ENCODE measurements around the gene IRF1.
A peak's percentile ranks its signal among the peaks of the same experiment; 100 is the strongest.
"Not testable (repeated sequence)": the region's sequence is repeated elsewhere in the genome, so short reads cannot be mapped to it uniquely, and the experiment has no call there.

The IRF1 gene

DNA sequence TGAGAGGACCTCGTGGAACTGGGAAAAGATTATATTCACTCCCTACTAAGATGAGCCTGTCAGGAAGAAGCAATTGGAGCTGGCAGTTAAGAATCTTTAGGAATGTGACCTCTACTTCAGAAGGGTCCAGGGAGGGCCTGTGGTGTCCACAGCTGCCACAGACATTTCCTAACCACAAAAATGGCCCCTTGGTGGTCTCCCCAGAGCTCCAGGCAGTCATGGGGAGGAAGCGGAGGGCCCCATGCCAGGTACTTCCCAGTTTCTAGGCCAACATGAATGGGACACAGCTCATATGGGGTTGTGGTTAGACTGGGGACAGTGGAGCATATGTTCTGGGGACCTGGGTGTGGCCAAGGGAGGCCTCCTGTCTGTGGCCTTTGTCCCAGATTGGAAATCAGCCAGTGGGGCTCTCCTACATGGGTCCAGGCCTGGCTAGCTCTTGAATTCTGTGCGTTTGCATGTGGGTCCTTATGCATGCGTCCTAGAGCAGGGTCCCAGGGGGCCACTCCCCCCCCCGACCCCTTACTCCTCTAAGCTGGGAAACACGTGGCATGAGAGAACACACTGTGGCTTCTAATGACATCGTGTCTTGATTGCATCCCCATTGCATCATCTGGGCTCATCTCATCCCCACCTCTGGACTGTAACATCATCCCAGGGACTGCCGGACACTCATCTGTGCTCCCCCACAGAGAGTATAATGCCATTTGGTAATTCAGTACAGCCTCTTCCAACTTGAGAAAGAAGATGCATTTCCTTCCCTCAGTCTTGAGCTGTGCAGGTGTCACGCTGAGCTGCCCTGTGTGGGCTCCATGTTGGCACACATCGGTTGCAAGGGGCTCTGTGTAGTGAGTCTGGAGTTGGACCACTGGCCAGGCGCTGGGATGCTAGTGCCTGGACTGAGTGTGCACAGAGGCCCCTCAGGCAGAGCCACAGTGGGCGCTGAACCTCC, 31.3 kb downstream of the IRF1 start:
- no peak for DNase-seq

DNA sequence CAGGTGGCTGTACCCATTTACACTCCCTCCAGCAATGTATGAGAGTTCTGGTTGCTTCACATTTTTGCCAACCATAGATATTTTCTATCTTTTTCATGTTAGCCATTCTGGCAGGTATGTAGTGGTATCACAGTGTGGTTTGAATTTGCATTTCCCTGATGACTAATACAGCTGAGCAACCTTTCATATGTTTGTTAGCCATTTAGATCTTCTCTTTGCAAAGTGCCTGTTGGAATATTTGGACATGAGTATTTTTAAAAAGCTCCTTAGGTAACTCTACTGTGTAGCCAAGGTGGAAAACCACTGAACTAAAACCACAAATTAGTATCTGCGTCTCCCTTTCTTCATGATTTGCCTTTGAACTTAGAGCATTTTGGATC, 31.9 kb downstream of the IRF1 start:
- no peak for DNase-seq

DNA sequence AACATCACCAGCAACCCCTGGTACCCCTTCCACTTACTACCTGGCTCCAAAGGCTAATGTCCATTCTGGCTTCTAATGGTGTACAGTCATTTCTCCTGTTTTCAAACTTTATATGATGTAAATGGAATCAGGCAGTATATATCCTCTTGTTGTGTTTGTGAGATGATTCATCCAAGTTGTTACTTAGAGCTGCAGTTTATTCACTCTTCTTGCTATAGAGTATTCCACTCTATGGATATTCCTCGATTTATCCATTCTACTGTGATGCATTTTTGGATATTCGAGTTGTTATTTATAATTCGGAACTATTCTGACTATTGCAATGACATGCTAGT, 32.4 kb downstream of the IRF1 start:
- DNase-seq: no peak

DNA sequence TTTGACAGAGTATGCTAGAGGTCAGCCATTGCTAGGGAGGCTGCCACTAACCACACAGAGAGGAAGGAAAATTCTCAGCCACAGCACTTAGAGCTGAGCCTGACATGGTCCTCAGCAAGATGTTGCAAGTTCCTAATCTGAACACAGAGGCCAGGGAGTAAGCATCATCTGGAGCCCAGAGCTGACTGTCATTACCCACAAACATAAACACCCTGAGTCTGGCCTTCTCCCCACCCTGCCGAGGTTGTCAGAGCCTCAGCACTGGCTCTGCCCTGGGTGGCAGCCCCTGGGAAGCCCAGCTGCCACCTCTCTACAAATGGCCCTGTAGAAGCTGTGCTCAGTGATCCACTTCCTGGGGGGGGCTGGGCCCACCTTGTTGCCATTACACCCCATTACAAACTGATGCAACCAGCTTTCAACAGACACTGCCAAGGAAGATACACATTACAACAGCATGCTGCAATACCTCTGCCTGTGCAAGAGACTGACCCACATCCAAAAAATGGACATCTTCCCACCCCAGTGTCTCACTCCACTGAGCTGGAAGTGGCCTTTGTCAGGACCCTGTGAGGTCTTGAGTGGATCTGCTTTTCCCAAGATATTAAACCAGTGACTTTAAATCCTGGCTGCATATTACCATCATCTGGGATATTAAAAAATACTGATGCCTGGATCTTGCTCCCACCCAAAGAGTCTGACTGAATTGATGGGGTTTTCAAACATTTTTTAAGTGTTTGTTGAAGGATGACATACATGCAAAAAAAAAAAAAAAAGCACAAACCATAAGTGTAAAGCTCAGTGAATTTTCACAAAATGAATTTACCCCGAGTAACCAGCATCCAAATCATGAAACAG, 33.0 kb downstream of the IRF1 start:
- no peak for DNase-seq

DNA sequence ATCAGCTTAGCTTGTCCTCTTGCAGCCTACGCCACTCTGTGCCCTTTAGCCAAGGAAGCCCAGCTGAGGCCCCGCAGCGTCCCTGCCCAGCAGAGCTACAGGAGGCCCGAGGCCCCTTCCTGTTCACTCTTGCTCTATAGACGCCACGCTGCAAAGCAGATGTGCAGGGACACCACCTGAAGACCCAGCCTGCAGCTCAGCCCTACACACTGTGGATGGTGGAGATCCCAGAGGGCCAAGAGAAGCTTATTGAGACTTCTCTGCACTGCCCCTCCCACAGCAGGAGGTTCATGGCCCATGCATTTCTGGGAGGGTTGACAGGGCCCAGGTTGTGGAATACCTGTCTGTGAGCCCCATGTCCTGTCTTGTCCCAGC, 33.6 kb downstream of the IRF1 start:
- no peak for DNase-seq

DNA sequence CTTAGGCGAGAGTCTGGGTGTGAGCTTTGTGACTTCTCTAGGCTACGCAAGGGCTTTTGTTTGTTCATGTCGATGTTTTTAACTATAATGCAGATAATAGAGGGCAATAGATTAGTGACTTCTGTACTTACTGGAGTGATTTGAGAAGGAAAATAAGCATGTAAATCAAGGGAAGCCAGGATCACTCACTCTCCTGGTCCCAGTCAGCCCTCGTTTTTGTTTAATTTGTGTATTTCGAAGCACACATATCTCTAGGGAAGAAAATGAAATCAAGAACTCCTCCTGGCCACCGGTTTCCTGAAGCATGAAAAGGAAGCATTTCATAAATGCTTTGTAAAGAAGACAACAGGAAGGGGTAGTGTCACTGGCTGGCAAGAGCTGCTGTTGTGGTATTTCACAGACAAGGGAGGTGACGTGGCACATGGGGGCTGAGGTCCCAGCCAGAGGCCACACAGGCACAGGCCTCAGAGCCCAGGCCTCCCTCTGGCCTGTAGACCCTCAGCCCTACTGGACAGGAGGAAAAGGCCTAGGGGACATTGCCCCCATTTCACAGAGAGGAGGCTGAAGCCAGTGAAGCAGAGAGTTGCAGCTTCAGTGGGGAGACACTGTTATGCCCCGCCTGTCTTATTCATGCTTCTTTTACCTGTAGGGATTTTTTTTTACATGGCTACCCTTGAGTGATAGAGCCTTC, 34.1 kb downstream of the IRF1 start:
- no peak for DNase-seq

DNA sequence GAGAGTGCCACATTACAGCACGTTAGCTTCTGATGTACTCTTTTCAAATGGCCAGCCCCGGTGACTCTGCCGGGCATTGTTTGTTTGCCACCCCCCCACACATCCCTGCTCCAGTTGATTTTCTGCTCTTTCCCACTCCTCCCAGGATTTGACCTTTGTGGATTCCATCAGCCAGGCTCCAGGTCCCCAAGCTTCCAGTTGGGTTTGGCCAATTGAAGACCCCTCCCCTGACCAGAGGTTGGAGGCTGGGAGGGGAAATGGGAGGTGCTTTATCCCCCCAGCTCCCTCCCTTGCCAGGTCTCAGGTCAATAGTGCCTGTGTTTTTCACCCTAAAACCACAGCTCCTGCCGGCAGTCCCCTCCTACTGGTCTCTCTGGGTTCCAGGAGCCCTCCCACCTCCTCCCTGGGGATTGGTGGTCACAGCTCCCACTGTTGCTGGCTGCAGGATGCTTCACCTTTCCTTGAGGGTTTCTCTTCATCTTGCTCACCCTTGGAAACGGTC, 34.9 kb downstream of the IRF1 start:
- no peak for DNase-seq

DNA sequence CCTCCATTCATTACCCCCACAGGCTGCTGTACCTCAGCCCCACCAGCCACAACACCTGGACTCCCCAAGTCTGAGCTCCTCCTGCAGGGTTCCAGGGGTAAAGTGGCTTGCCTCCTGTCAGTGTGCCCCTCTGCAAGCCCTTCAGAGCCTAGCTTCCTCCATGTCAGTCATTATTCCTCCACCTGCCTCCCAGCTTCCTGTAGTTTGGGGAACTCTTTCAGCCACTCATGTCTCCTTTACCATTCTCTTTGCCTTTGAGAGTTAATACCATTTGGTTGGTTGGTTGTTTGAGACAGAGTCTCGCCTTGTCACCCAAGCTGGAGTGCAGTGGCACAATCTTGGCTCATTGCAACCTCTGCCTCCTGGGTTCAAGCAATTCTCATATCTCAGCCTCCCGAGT, 36.2 kb downstream of the IRF1 start:
- DNase-seq: no peak

DNA sequence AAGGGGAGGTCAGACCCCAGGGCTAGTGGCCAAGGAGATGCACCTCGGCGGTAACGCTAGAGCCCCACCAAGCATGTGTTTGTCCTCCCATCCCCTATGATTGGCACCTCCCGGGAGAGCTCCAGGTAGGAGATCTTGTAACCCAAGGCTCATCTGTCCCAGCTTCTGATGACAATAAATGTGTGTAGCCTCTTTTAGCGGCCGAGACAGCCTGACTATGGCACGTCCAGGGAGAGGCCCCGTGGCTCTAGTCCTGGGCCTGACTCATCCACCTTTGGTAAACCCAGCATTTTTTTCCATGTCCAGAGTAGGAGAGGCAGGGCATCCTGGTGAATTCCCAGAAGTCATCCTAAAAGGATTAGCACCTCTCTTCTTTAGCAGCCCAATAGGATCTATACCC, 39.2 kb downstream of the IRF1 start:
- no peak for DNase-seq

DNA sequence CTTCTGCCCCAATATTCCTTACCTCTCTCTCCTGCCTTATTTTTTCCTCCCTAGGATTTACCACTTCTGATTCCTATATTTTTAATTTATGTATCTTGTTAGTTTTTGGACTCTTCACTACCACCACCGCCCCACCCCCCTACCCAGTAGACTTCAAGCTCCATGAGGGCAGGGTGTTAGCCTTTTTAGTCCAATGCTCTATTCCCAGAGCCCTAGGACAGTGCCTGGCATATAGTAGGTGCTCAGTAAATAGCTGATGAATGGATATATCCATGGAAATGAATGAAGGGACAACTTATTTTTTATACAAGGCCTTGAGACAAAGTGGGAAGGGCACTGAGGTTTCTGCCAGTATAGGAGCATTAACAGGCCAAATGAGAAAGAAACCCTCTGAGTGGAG, 41.5 kb downstream of the IRF1 start:
- DNase-seq: no peak

DNA sequence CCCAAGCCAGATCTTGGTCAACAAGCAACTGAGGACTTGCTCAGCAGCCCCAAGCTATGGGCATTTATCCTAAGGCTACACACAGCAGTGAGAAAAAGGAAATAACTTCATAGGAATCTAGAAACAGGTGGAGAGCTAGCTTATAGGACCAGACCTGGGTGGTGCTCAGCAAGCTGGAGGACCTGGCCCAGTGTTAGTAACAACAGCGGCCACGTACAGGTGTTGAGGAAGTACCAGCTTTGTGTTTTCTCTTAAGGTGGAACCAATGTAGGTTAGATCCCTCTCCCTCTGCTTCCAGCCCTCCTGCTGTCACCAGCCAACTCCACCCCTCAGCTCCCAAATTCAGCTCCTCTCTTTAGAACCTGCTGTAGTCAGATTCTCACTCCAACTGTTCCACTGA, 43.4 kb downstream of the IRF1 start:
- no peak for DNase-seq

DNA sequence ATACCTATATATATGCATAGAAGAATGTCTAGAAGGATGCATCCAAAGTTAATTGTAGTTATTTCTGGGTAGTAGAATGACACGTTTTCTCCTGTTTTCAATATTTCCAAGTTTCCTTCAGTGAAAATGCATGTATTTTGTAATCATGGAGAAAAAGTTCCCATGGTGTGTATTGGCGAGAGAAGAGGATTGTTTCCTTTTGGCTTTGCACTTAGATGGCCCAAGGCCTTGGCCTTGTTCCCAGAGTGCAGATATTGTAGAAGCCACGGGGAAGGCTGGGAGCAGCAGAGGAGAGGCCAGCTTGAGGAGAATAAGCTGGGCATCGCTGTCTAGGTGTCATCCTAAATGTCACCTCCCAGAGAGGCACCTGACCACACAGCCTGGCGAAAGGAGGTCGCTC, 44.0 kb downstream of the IRF1 start:
- DNase-seq: no peak

DNA sequence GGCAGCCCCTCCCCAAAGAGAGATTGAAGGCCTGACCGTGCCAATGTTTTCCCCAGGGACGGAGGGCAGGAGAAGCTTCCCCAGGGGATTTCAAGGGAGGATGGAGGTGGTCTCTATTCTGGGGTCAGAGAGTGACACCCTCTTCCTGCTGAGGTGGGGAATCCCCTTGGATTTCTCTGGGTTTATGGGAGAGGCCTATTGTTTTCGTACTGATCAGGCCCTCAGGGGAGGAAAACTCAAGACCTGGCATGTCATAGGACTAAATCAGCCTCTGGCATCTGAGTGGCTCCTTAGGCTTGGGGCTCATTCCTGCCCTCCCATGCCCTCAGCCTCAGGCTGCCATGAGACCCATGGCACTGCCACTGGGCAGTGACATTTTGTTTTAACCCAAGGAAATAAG, 44.6 kb downstream of the IRF1 start:
- DNase-seq: no peak

DNA sequence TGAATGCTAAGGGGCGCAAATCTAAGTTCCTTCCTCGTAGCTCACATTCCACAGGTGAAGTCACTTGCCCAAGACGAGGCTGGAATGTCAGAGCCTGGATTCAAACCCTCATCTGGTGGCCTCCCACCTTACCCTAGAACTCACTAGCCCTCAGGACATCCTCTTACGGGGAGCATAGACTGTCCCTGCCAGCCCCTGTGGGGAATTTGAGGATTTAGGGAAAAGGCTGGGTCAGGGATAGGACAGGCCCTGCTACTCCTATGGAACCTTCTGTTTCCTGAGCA, 45.0 kb downstream of the IRF1 start:
- no peak for DNase-seq

DNA sequence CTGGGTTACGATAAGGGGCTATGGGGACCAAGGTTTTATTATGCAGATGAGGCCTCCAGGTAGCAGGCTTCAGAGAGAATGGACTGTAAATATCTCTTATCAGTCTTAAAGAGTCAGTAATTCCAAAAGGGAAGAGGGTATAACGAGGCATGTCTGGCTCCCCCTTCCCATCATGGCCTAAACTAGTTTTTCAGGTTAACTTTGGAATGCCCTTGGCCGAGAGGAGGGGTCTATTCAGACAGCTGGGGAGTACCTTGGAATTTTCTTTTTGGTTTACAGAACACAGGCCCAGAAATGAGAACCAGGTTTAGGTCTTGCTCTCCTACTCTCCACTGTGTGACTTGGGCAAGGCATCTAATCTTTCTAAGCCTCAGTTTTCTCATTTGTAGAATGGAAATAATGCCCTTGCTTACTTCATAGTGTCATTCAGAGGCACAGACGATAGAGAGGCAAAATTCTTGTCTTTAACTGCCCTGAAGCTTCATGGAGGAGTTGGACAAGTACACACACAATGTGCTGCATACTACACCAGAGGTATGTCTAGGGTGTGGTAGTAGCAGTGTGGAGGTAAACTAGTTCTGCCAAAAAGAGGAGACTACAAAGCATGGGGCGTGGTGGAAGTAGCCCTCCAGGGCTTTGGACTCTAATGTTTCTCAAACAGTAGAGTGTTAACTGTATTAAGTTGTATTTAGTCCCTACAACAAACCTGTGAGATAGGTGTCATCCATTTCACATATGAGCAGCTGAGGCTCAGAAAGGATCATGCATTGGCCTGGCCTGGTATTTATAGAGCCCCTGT, 45.5 kb downstream of the IRF1 start:
- no peak for DNase-seq

DNA sequence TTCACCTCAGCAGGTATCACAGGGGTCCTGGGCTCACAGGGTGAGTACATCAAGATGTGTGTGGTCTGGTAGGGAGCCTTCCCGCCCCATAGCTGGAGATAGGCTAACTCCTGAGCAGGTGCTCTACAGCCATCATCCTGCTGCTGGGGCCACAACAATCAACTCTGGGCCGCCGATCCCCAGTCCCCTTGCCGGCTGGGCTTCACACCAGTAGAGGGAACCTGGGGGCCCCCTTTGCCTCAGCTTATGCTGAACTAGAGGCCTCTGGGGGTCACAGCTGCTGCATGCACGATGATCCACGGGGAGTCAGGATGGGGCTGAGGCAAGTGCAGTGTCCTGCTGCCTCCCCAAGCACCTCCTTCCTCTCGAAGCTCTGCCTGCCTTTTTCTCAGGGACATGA, 46.5 kb downstream of the IRF1 start:
- DNase-seq: peak; percentile 26

DNA sequence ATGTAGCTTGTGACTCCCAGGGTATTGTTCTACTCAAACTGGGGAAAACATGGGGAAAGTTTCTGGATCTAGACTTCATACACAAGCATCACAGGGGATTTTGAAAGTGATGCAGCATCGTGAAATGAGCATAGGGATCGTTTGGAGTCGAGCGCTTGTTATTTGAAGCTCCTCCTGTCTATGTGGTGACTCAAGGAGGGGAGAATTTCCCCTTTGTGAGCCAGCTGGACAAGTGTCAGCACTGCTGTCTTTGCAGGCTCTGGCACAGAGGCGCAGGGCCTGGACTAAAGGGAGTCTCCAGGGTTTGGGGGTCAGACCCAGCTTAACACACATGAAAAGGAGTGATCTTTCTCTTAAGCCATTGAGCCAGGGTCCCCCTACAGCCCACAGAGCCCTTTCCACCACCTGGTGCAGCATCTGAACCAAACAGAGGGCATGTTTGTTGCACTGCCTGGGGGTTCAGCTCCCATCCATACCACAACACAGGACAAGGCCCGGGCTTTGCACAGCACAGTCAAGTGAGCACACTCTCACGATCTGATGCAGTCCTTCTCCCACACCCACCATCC, 51.0 kb downstream of the IRF1 start:
- DNase-seq: no peak

DNA sequence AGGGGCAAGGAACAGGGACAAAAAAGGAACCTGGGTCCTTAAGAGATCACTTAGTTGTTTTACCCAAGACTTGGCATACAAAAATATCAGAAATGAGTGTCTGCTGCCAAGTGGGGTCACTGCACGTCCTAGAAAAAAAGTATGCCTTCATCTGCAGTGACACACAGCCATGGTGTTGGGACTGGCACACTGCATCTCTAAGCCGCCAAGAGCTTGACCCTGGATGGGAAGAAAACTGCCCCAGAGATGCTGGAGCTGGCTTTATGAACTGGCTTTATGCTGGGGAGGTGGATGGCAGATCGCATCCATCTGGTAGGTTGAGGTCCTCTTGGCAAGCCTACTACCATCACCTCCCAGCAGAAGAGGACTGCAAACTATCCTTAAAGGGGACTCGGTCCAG, 51.7 kb downstream of the IRF1 start:
- DNase-seq: no peak

DNA sequence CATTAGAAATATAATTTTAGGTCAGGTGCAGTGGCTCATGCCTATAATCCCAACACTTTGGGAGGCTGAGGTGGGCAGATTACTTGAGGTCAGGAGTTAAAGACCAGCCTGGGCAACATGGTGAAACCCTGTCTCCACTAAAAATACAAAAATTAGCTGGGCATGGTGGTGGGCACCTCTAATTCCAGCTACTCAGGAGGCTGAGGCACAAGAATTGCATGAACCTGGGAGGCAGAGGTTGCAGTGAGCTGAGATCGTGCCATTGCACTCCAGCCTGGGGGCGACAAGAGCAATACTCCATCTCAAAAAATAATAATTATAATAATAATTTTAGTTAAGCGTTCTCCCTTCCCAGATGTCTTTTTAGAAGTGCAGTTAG, 52.3 kb downstream of the IRF1 start:
- DNase-seq: not testable (repeated sequence)

DNA sequence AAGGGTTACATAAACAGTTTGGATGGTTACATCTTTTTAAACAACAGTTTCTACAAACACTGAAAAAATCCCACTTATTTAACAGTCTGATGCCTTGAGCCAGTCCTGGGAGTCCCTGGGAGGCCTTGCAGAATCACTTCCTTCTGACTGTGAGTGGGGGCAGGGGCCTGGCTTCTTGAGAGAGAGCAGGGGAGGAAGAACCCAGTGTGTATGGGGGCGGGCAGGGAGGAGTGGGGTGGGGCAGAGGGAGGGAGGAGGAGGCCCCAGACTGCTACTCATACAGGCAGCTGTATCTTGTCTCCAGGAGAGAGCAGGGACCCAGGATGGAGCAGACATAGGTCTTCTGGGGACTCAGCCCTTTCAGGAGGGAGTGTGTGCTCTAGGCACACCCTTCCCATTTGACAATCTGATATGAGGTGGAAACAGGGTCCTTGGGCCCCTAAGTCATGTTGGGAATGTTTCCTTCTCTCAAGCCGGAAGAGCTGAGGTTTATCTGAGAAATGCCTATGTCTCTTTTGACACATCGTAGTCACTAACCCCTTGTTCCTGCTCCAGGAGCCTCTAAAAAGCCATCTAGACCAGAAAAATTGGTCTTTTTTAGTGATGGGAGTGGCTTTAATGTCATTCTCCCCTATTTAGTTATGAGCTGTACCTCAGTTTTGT, 52.8 kb downstream of the IRF1 start:
- DNase-seq: no peak

DNA sequence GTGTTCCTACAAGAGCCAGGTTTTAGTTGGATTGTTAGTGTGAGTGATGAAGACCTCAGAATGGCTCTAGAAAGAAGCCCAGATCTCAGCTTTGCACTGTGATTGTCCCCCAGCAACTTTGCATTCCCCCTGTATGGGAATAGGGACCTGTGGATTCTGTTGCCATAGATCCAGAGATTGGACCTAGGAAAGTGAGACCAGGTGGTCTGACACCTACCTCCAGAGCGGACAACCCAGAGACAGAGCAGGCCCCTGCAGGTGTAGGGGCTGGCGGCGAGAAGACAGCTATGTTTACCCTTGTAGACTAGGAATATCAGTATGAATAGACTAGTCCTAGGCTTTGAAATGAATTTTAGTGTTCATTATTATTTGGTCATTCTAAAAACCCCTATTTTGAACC, 53.6 kb downstream of the IRF1 start:
- DNase-seq: no peak

DNA sequence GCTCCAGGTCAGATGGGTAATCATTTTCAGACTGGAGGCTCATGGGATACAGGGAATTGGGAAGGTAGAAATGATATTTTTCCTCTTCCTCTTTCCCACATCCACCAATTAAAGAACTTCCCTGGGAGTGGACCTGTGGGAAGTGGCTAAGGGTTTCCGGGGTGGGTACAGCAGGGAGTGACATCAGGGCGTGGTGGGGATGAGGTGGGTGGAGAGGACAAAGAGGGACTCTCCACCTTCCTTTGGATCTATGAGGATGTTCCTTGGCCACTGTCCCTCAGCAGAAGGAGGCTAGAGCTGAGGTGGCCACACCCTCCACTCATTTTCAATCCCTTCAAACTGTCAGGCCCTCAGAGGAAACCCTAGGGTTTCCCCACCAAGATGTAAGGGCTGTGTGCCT, 54.7 kb downstream of the IRF1 start:
- no peak for DNase-seq

Measured in COR-L47 (cell line).